KMS-11 (cell line): ENCODE results near the gene OR56A3.

Experiments
- H2AFZ ChIP-seq: fragments of 200-600 bp; sonication (generic); 2 replicates; pipeline ENCODE4 v1.6.1; 2016; ENCODE audit warnings: antibody characterized with exemption, mixed run types, low read depth
- H3K27ac ChIP-seq: fragments of 200-600 bp; sonication (generic); 2 replicates; pipeline ENCODE4 v1.6.1; 2016; ENCODE audit warnings: mild to moderate bottlenecking, mixed run types
- H3K27me3 ChIP-seq: fragments of 200-600 bp; sonication (generic); 2 replicates; pipeline ENCODE4 v1.6.1; 2017; ENCODE audit warnings: mild to moderate bottlenecking, low read depth, mixed run types, moderate library complexity; ENCODE audit not compliant: insufficient read depth
- H3K36me3 ChIP-seq: fragments of 200-600 bp; sonication (generic); 2 replicates; pipeline ENCODE4 v1.6.1; 2017; ENCODE audit warnings: mild to moderate bottlenecking, mixed run types; ENCODE audit not compliant: insufficient read depth
- H3K4me1 ChIP-seq: fragments of 200-600 bp; sonication (generic); 2 replicates; pipeline ENCODE4 v1.6.1; 2016; ENCODE audit warnings: mild to moderate bottlenecking, low read depth, mixed run types; ENCODE audit not compliant: poor library complexity, severe bottlenecking
- H3K4me2 ChIP-seq: fragments of 200-600 bp; sonication (generic); 2 replicates; pipeline ENCODE4 v1.7.0; 2016; ENCODE audit warnings: mild to moderate bottlenecking, mixed run types
- H3K4me3 ChIP-seq: fragments of 200-600 bp; sonication (generic); IDR thresholded peaks from 2 replicates; pipeline ENCODE4 v1.6.1; 2017; ENCODE audit warnings: low read depth, low read length, mixed read lengths; ENCODE audit not compliant: insufficient read depth
- H3K79me2 ChIP-seq: fragments of 200-600 bp; sonication (generic); 2 replicates; pipeline ENCODE4 v1.6.1; 2016; ENCODE audit warnings: low read depth, mixed run types; ENCODE audit not compliant: insufficient read depth
- H3K9ac ChIP-seq: fragments of 200-600 bp; sonication (generic); 2 replicates; pipeline ENCODE4 v1.6.1; 2016; ENCODE audit warnings: mild to moderate bottlenecking, mixed run types
- H4K20me1 ChIP-seq: fragments of 200-600 bp; sonication (generic); 2 replicates; pipeline ENCODE4 v1.6.1; 2016; ENCODE audit warnings: mild to moderate bottlenecking, mixed run types; ENCODE audit not compliant: insufficient read depth
- TF ChIP-seq, protein P1 (sequence below): fragments of 200-600 bp; sonication (generic); conservative IDR thresholded peaks from 2 replicates; pipeline ENCODE4 v1.6.1; 2017; ENCODE audit warnings: low read depth, mild to moderate bottlenecking, antibody characterized with exemption, low read length, moderate library complexity, mixed read lengths

The OR56A3 gene

GRCh38 chr11:5968394-5968793 is 26.3 kb downstream of the OR56A3 start, which contains the start of gene OR56A5:
Gene OR56A5, minus strand, starts transcription at chr11:5968494. Its CDS starts 0 bp downstream, at chr11:5968494.
- TF ChIP-seq, protein P1, sequence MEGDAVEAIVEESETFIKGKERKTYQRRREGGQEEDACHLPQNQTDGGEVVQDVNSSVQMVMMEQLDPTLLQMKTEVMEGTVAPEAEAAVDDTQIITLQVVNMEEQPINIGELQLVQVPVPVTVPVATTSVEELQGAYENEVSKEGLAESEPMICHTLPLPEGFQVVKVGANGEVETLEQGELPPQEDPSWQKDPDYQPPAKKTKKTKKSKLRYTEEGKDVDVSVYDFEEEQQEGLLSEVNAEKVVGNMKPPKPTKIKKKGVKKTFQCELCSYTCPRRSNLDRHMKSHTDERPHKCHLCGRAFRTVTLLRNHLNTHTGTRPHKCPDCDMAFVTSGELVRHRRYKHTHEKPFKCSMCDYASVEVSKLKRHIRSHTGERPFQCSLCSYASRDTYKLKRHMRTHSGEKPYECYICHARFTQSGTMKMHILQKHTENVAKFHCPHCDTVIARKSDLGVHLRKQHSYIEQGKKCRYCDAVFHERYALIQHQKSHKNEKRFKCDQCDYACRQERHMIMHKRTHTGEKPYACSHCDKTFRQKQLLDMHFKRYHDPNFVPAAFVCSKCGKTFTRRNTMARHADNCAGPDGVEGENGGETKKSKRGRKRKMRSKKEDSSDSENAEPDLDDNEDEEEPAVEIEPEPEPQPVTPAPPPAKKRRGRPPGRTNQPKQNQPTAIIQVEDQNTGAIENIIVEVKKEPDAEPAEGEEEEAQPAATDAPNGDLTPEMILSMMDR = no peak
- no peaks in the 10 kb centered on the region for H3K27me3 ChIP-seq
- no peak within 1 kb of the TSS for H3K27ac ChIP-seq
- H3K4me1 ChIP-seq = peaks cover 8% of the 10 kb centered on the region
- no peak within 1 kb of the TSS for H3K9ac ChIP-seq
- no peak within 1 kb of the TSS for H3K4me3 ChIP-seq
- H3K36me3 ChIP-seq = no peaks in the 10 kb centered on the region
- no peaks in the 10 kb centered on the region for H3K79me2 ChIP-seq
- no peaks in the 10 kb centered on the region for H4K20me1 ChIP-seq
- no peak within 1 kb of the TSS for H2AFZ ChIP-seq
- H3K4me2 ChIP-seq = no peak within 1 kb of the TSS

- H3K27ac ChIP-seq = no peak overlapping the region
- no peak overlapping the region for H2AFZ ChIP-seq
- no peak overlapping the region for H3K4me3 ChIP-seq
- H3K27me3 ChIP-seq = no peaks in the 10 kb centered on the region
- H4K20me1 ChIP-seq = no peaks in the 10 kb centered on the region
- no peak overlapping the region for H3K9ac ChIP-seq
- no peaks in the 10 kb centered on the region for H3K79me2 ChIP-seq
- H3K4me2 ChIP-seq = 0 out of 2 replicates have a peak overlapping the region, but pooled peaks have one; percentile 42
- H3K36me3 ChIP-seq = no peaks in the 10 kb centered on the region
- TF ChIP-seq, protein P1 = no peak
- peaks cover 16% of the 10 kb centered on the region for H3K4me1 ChIP-seq
Observed at GRCh38 chr11:5973530-5973929, 31.5 kb downstream of the OR56A3 start.

- H3K4me3 ChIP-seq = no peak overlapping the region
- TF ChIP-seq, protein P1 = no peak
- H3K79me2 ChIP-seq = no peaks in the 10 kb centered on the region
- H3K9ac ChIP-seq = no peak overlapping the region
- H3K36me3 ChIP-seq = no peaks in the 10 kb centered on the region
- no peak overlapping the region for H2AFZ ChIP-seq
- no peak overlapping the region for H3K27ac ChIP-seq
- no peak overlapping the region for H3K4me2 ChIP-seq
- no peaks in the 10 kb centered on the region for H3K4me1 ChIP-seq
- no peaks in the 10 kb centered on the region for H4K20me1 ChIP-seq
- no peaks in the 10 kb centered on the region for H3K27me3 ChIP-seq
Observed at GRCh38 chr11:5983443-5983842, 41.4 kb downstream of the OR56A3 start.

GRCh38 chr11:5986885-5987284 is 44.8 kb downstream of the OR56A3 start, which contains the start of gene OR52L1:
Gene OR52L1, minus strand, starts transcription at chr11:5986985. Its CDS starts 55 bp downstream, at chr11:5986930.
- Histone ChIP-seq H3K4me3 (no peak within 1 kb of the TSS), H3K27me3 (no peaks in the 10 kb centered on the region), H3K4me1 (no peaks in the 10 kb centered on the region), H4K20me1 (no peaks in the 10 kb centered on the region), H3K4me2 (no peak within 1 kb of the TSS), H3K9ac (no peak within 1 kb of the TSS), H2AFZ (no peak within 1 kb of the TSS), H3K36me3 (no peaks in the 10 kb centered on the region), H3K27ac (no peak within 1 kb of the TSS), H3K79me2 (no peaks in the 10 kb centered on the region)
- TF ChIP-seq, protein P1 = no peak
